Endothelial cell of umbilical vein (primary cell): ENCODE data around the gene DAP.

ENCODE experiments used
- EZH2 ChIP-seq: IDR thresholded peaks from 2 replicates; pipeline ENCODE4 v1.6.1; 2012; ENCODE audit warnings: borderline replicate concordance, low read depth, mild to moderate bottlenecking, moderate library complexity, low read length, inconsistent platforms; ENCODE audit not compliant: severe bottlenecking
- GATA2 ChIP-seq: IDR thresholded peaks from 2 replicates; pipeline ENCODE4 v1.7.0; 2011; ENCODE audit warnings: low read depth, mild to moderate bottlenecking, moderate library complexity, mixed read lengths, low read length; ENCODE audit not compliant: insufficient read length, insufficient read depth
- JUN ChIP-seq: IDR thresholded peaks from 2 replicates; pipeline ENCODE4 v1.6.1; 2011; ENCODE audit warnings: borderline replicate concordance, low read depth; ENCODE audit not compliant: insufficient read length, insufficient read depth
- MYC ChIP-seq: IDR thresholded peaks from one replicate; pipeline ENCODE4 v1.6.1; 2011; ENCODE audit warnings: mild to moderate bottlenecking, low read depth, low read length
- POLR2A ChIP-seq: IDR thresholded peaks from 2 replicates; pipeline ENCODE4 v1.6.1; 2012; ENCODE audit warnings: low read depth, mild to moderate bottlenecking, control low read depth, low read length
- POLR2AphosphoS5 ChIP-seq: IDR thresholded peaks from 2 replicates; pipeline ENCODE4 v1.6.1; 2012; ENCODE audit warnings: low read depth, mild to moderate bottlenecking, control low read depth, low read length, moderate library complexity; ENCODE audit not compliant: insufficient read depth
- TF ChIP-seq, protein P1 (sequence below), 2 donors: IDR thresholded peaks; 1 replicate in 1 of 2; 2 replicates in 1 of 2; pipeline ENCODE4 v1.5.1; 2011; ENCODE audit warnings: low read length in 2 of 2, mild to moderate bottlenecking in 2 of 2, moderate library complexity in 2 of 2, control low read depth in 1 of 2, inconsistent platforms in 1 of 2, low read depth in 1 of 2; ENCODE audit not compliant: insufficient read depth in 1 of 2; ENCODE audit errors: extremely low read depth in 1 of 2

DNA sequence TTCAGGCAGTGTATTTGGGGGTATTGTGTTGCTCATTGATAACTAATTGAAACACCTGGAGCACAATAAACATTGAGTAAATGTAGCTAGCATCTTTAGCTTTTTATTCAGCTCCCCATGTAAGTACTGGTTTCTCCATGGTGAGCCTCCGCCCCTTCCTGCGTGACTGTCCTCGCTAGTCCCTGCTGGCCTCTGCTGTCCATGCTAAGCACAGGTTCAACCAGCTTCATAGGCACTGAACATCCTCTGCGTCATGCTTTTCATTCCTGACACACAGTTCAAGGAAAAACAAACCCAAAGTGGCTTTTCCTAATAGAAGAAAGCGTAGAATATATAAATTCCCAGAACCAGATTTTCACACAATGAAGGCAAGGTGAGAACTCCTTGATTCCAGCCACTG is 27.3 kb upstream of the DAP start:
- TF ChIP-seq POLR2A: no peak
- TF ChIP-seq, protein P1, sequence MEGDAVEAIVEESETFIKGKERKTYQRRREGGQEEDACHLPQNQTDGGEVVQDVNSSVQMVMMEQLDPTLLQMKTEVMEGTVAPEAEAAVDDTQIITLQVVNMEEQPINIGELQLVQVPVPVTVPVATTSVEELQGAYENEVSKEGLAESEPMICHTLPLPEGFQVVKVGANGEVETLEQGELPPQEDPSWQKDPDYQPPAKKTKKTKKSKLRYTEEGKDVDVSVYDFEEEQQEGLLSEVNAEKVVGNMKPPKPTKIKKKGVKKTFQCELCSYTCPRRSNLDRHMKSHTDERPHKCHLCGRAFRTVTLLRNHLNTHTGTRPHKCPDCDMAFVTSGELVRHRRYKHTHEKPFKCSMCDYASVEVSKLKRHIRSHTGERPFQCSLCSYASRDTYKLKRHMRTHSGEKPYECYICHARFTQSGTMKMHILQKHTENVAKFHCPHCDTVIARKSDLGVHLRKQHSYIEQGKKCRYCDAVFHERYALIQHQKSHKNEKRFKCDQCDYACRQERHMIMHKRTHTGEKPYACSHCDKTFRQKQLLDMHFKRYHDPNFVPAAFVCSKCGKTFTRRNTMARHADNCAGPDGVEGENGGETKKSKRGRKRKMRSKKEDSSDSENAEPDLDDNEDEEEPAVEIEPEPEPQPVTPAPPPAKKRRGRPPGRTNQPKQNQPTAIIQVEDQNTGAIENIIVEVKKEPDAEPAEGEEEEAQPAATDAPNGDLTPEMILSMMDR (IDR thresholded peaks at IDR 0.05; ENCODE audit: extremely low read depth in 1 of 2, insufficient read depth in 1 of 2, low read depth in 1 of 2, low read length in 2 of 2): no peak
- TF ChIP-seq EZH2: no peak
- TF ChIP-seq POLR2AphosphoS5: no peak
- no peak for TF ChIP-seq MYC
- TF ChIP-seq JUN: no peak
- TF ChIP-seq GATA2: no peak
